Choroid plexus epithelial cell (primary cell): ENCODE measurements around the gene ADGRD1.

ENCODE experiments used
- DNase-seq: peaks from one replicate; pipeline ENCODE4 v3.0.0-alpha.2; 2010; ENCODE audit warnings: low read depth
- H3K4me3 ChIP-seq: 2 replicates; pipeline ENCODE4 v1.5.1; 2011; ENCODE audit warnings: low read depth, mild to moderate bottlenecking, control low read depth, low read length, moderate library complexity
- TF ChIP-seq, protein P1 (sequence below): conservative IDR thresholded peaks from 2 replicates; pipeline ENCODE4 v1.5.1; 2011; ENCODE audit warnings: low read depth, mild to moderate bottlenecking, control low read depth, inconsistent platforms, low read length, moderate library complexity

The ADGRD1 gene

DNA sequence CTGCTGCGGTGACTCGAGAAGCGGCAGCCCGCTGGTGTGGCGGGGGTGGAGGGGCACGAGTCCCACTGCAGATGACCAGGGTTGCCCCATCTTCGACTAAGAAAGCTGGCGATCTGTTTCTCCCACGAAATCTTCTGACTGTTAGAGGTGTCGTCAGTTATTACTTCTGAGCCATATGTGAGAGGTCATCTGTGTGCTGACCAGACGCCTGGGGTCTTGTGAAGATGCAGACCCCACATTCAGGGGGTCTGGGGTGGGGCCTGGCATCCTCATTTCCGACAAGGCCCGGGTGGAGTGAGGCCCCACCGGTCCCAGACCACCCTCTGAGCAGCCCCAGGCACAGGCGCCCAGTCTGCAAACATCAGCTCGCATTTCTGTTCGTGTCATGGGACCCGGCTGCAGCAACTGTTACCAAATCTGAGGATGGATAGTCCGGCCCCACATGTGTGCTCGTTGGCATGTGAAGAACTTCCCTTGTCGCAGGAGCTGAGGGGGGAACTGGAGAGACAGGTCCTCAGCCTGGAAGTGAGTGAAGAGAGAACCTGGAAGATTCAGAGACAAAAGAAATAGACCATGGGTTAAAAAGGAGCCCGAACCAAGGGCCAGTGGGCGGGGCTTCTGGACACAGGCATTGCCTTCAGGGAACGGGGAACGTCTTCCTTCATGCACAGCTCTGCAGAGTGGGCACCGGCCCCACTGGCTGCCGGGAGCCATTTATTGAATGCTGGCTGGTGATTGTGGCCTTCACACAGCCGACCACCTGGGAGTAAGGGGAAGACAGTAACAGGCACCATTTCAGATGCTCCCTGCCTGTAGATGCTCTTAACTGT is 135.2 kb downstream of the ADGRD1 start:
- H3K4me3 ChIP-seq, result no peak overlapping the region
- DNase-seq, result no peak
- TF ChIP-seq, protein P1, sequence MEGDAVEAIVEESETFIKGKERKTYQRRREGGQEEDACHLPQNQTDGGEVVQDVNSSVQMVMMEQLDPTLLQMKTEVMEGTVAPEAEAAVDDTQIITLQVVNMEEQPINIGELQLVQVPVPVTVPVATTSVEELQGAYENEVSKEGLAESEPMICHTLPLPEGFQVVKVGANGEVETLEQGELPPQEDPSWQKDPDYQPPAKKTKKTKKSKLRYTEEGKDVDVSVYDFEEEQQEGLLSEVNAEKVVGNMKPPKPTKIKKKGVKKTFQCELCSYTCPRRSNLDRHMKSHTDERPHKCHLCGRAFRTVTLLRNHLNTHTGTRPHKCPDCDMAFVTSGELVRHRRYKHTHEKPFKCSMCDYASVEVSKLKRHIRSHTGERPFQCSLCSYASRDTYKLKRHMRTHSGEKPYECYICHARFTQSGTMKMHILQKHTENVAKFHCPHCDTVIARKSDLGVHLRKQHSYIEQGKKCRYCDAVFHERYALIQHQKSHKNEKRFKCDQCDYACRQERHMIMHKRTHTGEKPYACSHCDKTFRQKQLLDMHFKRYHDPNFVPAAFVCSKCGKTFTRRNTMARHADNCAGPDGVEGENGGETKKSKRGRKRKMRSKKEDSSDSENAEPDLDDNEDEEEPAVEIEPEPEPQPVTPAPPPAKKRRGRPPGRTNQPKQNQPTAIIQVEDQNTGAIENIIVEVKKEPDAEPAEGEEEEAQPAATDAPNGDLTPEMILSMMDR, result no peak

DNA sequence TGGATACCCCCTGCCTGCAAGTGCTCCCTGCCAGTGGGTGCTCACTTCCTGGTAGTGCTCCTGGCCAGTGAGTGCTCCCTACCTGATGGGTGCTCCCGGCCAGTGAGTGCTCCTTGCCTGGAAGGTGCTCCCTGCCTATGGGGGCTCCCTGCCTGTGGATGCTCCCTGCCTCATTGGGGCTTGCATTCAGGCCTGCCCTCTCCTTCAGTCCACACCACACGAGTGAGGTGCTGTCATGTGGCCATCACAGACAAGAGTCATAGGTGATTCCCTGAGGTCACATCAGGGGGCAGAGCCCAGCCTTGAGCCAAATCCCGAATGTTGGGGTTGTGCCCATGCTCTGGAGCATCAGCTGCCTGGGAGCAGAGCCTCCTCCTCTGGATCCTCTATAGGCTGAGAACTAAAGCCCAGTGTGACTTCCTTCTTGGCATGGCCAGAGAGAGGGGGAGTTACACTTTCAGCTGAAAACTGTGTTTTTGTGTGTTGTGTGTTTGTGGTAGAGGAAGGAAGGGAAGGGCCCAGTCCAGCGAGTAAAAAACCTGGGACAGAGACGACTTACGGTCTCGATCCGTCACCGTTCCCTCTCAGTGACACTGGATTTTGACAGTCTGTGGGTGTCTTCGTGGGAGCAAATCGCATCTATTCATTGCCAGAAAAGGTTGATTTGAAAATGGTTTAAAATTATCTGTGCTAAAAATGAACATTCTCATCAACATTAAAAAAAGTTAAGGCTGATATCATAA is 136.0 kb downstream of the ADGRD1 start:
- H3K4me3 ChIP-seq, result no peak overlapping the region
- DNase-seq, result no peak
- TF ChIP-seq, protein P1, result no peak

DNA sequence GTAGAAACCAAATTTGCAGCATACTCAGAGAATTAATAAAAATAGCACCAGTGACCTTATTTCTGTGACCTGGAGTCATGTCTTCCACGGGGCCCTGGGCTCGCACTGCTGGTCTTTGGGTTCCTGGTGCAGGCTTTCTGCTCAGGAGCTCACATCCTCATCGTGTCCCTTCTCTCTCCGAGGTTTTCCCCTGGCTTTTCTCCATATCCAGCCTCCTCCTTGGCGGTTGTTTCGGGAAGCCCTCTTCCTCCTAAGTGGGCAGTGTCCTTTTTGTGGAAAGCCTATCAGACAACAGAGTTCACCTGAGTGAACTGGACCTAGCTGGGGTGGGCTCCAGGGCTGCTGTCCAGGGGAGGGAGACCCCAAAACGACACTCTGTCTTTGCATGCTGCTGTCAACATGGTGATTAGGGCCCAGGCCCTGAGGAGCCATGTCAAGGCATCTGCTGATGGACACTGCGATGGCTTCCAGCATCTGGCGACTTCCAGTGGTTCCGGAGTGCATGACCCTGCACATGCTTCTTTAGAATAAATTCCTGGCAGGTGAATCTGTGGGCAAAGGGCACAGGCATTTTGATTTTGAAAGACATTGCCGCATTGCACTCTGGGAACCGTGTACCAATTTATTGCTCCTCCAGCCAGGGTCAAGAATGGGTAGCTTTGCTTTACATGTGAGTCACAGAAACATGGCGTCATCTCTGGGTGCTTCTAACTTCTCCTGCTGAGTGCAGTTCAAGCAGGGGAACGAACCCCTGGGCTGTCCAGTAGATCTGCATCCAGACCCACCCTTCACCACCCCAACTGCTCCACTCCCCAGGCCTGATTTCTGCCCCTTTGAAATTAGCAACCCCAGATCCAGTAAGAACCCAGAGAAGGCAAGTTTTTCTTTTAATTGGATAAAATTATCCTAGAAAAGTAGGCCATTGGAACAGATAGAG is 136.8 kb downstream of the ADGRD1 start:
- H3K4me3 ChIP-seq, result no peak overlapping the region
- DNase-seq, result no peak
- TF ChIP-seq, protein P1, result no peak

DNA sequence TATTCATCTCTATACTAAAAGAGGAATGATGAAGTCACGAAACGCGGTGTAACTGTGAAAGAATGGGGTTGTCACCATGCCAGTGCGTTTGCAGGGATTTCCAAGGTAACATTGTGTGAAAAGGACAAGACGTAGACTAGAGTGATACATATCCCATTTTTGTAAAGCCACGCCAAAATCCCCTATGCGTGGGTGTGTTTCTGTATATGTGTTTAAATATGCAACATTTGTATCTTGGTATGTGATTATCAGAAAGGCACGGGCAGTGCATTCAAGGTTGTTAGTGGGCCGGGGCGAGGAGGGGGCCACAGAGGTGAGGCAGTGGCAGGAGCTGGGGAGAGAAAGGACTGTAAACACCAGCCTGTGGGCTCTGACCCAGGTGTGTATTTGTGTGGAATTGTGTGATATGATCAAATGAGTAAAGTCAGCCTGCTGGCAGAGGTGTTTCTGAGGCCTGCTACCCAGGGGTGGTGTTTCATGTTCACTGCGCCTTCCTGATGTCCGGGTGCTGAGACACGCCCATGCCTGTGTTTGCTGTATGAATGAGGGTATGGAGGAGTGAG is 137.8 kb downstream of the ADGRD1 start:
- H3K4me3 ChIP-seq, result no peak overlapping the region
- DNase-seq, result no peak
- TF ChIP-seq, protein P1, result no peak

DNA sequence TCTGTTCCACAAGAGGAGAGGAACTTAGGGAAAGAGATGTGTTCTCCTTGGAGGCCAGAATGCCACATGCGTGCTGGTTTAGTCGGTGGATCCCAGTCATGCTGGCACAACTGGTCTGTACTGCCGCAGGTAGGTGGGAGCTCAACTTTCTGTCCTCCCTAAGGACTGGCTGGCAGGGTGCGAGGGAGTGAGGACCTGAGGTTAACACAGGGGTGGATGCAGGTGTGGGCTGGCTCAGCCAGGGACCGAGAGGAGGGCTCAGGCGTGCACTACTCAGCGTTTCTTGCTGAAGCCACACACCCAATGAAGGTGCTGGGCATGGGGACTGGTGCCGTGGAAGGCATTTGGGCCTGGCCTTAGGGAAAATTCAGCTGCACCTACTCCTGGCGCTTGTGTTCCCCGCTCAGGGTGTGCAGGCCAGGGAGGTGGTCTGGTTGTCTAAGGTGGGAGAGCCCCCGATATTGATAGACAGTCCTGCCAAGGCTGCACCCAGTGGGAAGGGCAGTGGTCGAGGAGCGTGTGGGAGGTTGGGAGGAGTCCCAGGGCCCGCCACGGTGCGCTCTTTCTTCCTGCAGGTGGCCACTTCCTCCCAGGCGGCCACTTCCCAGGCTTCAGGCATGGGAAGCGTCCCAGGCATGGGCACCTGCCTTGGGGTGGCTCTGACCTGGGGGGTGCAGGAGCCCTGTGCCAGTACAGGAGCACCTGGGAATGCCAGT is 138.4 kb downstream of the ADGRD1 start:
- DNase-seq, result no peak
- TF ChIP-seq, protein P1, result no peak
- no peak overlapping the region for H3K4me3 ChIP-seq
